DOHH2 (cell line): ENCODE data around the gene SEMA6A.

Experiments used
- EZH2phosphoT487 ChIP-seq: fragments of 200-600 bp; sonication (generic); IDR thresholded peaks from 2 replicates; pipeline ENCODE4 v1.6.1; 2017; ENCODE audit warnings: borderline replicate concordance, mild to moderate bottlenecking, antibody characterized with exemption, low read length, moderate library complexity, mixed read lengths
- TF ChIP-seq, protein P1 (sequence below): fragments of 200-600 bp; sonication (generic); IDR thresholded peaks from one replicate; pipeline ENCODE4 v1.5.1; 2014; ENCODE audit warnings: antibody characterized with exemption, mild to moderate bottlenecking, low read depth, low read length; ENCODE audit not compliant: poor library complexity, severe bottlenecking

DNA sequence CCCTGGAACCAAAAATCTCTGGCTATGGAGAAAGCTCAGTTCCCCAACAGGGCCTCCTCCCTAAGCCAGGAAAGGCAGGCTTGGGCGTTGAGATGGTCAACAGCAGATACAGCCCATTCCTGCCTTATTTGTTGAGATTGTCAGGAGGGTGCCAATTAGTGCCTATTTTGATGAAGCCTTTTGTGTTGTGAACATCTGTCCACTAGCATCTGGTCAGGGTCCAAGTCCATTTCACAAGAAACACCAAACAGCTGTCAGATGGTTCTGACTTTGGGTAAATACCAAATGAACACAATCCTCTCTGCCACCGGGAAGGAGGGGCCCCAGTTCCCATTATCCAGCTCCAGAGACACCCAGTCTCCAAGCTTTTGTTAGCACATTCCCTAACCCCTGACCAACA lies 19.9 kb downstream of the SEMA6A start:
- TF ChIP-seq, protein P1, sequence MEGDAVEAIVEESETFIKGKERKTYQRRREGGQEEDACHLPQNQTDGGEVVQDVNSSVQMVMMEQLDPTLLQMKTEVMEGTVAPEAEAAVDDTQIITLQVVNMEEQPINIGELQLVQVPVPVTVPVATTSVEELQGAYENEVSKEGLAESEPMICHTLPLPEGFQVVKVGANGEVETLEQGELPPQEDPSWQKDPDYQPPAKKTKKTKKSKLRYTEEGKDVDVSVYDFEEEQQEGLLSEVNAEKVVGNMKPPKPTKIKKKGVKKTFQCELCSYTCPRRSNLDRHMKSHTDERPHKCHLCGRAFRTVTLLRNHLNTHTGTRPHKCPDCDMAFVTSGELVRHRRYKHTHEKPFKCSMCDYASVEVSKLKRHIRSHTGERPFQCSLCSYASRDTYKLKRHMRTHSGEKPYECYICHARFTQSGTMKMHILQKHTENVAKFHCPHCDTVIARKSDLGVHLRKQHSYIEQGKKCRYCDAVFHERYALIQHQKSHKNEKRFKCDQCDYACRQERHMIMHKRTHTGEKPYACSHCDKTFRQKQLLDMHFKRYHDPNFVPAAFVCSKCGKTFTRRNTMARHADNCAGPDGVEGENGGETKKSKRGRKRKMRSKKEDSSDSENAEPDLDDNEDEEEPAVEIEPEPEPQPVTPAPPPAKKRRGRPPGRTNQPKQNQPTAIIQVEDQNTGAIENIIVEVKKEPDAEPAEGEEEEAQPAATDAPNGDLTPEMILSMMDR: no peak
- no peak for TF ChIP-seq EZH2phosphoT487
